Suprapubic skin (tissue), 4 donors: ENCODE data around the gene CHRNG.

Experiments
- CTCF ChIP-seq, 2 donors: fragments of 200-600 bp in 1 of 2; fragments of 450-650 bp in 1 of 2; sonication (generic) in 1 of 2; IDR thresholded peaks; one replicate each; pipeline ENCODE4 v1.5.1; 2016 to 2019; ENCODE audit warnings: antibody characterized with exemption in 2 of 2, mild to moderate bottlenecking in 1 of 2, moderate library complexity in 1 of 2
- POLR2A ChIP-seq, 2 donors: fragments of 450-650 bp; IDR thresholded peaks; one replicate each; pipeline ENCODE4 v1.6.1; 2017; ENCODE audit warnings: antibody characterized with exemption in 2 of 2, mild to moderate bottlenecking in 2 of 2, moderate library complexity in 2 of 2
- POLR2AphosphoS5 ChIP-seq, 3 donors: sonication (generic); formaldehyde crosslinking; IDR thresholded peaks; one replicate each; pipeline ENCODE4 v1.6.1; 2017; ENCODE audit warnings: antibody characterized with exemption in 3 of 3

- no peak for TF ChIP-seq POLR2AphosphoS5 (IDR thresholded peaks at IDR 0.05)
- TF ChIP-seq POLR2A (IDR thresholded peaks at IDR 0.05): no peak
- no peak for TF ChIP-seq CTCF (IDR thresholded peaks at IDR 0.05)
Observed at GRCh38 chr2:232497348-232497747, 42.1 kb upstream of the CHRNG start.
